K562 (cell line): Measurements from ENCODE around the gene SHC1. TPM values are rescaled to one million over a fixed set of nuclear protein-coding genes. Genes with fewer than 3 reads are reported as not detected.

ENCODE experiments used
- ATAC-seq: fragments of 200-7000 bp; cut with Tn5 transposase; 3 replicates; pipeline ENCODE4 v1.9.1; 2020; ENCODE audit warnings: moderate library complexity
- BruUV-seq: library from RNA; stranded (reverse); fragments of 400-500 nt; replicated peaks from 2 replicates; lab custom pipeline; 2021; lab: Mats Ljungman, UMichigan
- CTCF ChIA-PET: fragments of 300-600 bp; formaldehyde crosslinking; extraction: SDS; loops from one replicate; lab custom pipeline; 2021; ENCODE audit warnings: low intra/inter-chr PET ratio; lab: Yijun Ruan, JAX
- POLR2A ChIA-PET: fragments of 300-600, 350-650 bp; sonication (Branson Sonifier 250); formaldehyde crosslinking; extraction: SDS; loops from one replicate; lab custom pipeline; 2021; ENCODE audit warnings: antibody characterized with exemption, inconsistent platforms; lab: Yijun Ruan, JAX
- DNase-seq, 4 experiments: peaks; one replicate each; pipeline versions ENCODE4 v3.0.0 to v3.0.0-alpha.2; 2011 to 2018; ENCODE audit warnings: low spot score in 3 of 4, mixed read lengths in 3 of 4; ENCODE audit errors: extremely low read depth in 1 of 4
- FAIRE-seq: peaks from 2 replicates; lab custom pipeline; 2011; peaks lifted over from hg19 to GRCh38; lab: Jason Lieb, UNC
- H2AFZ ChIP-seq: 2 replicates; pipeline ENCODE4 v1.6.0; 2011; ENCODE audit warnings: low read depth, low read length, control low read depth, inconsistent platforms
- H3K27ac ChIP-seq: fragments of 200-600 bp; 3 replicates; pipeline ENCODE4 v1.8.0; 2011; ENCODE audit warnings: low read depth, mild to moderate bottlenecking, control low read depth, inconsistent platforms, low read length, moderate library complexity, mixed read lengths; ENCODE audit errors: extremely low read depth
- H3K27me3 ChIP-seq, 2 experiments: fragments of 300-600 bp in 1 of 2; 2 replicates in 1 of 2; 3 replicates in 1 of 2; pipeline versions ENCODE4 v1.6.0 to v1.8.0; 2011; ENCODE audit warnings: inconsistent platforms in 2 of 2, low read length in 2 of 2, mild to moderate bottlenecking in 1 of 2, mixed read lengths in 1 of 2, moderate library complexity in 1 of 2; ENCODE audit not compliant: control insufficient read depth in 2 of 2, insufficient read depth in 2 of 2
- H3K36me3 ChIP-seq: fragments of 300-600 bp; 3 replicates; pipeline ENCODE4 v1.8.0; 2011; ENCODE audit warnings: mild to moderate bottlenecking, low read length, inconsistent platforms; ENCODE audit not compliant: control insufficient read depth, insufficient read depth
- H3K4me1 ChIP-seq, 2 experiments: fragments of 200-600 bp in 1 of 2; replicated peaks in 1 of 2; 2 replicates in 1 of 2; 3 replicates in 1 of 2; pipeline versions ENCODE4 v1.5.1 to v1.8.0; 2011; ENCODE audit warnings: inconsistent platforms in 2 of 2, low read length in 2 of 2, mild to moderate bottlenecking in 1 of 2, mixed read lengths in 1 of 2, moderate library complexity in 1 of 2; ENCODE audit not compliant: control insufficient read depth in 2 of 2, insufficient read depth in 2 of 2
- H3K4me2 ChIP-seq: 2 replicates; pipeline ENCODE4 v1.6.1; 2011; ENCODE audit warnings: low read length, control low read depth, inconsistent platforms, mixed read lengths; ENCODE audit not compliant: insufficient read depth
- H3K4me3 ChIP-seq: fragments of 200-600 bp; sonication (generic), shearing (Covaris generic); 2 replicates; pipeline ENCODE4 v1.5.1; 2016; ENCODE audit warnings: control low read depth, inconsistent platforms
- H3K79me2 ChIP-seq: fragments of 200-600 bp; 3 replicates; pipeline ENCODE4 v1.8.0; 2011; ENCODE audit warnings: low read length, inconsistent platforms; ENCODE audit not compliant: control insufficient read depth, insufficient read depth
- H3K9ac ChIP-seq, 2 experiments: 2 replicates each; pipeline versions ENCODE4 v1.6.0 to v1.6.1; 2011; ENCODE audit warnings: low read depth in 2 of 2, low read length in 2 of 2, control low read depth in 1 of 2, inconsistent platforms in 1 of 2, mild to moderate bottlenecking in 1 of 2, mixed read lengths in 1 of 2; ENCODE audit not compliant: insufficient read depth in 1 of 2
- H3K9me1 ChIP-seq: one replicate; pipeline ENCODE4 v1.6.0; 2011; ENCODE audit warnings: inconsistent platforms, mild to moderate bottlenecking, low read length, moderate library complexity; ENCODE audit not compliant: control insufficient read depth, insufficient read depth
- H3K9me3 ChIP-seq: replicated peaks from 2 replicates; pipeline ENCODE4 v1.5.1; 2011; ENCODE audit warnings: low read depth, low read length, inconsistent platforms; ENCODE audit not compliant: control insufficient read depth, insufficient read depth
- H4K20me1 ChIP-seq: replicated peaks from 2 replicates; pipeline ENCODE4 v1.6.1; 2011; ENCODE audit warnings: low read length, inconsistent platforms, mixed read lengths; ENCODE audit not compliant: control insufficient read depth, insufficient read depth
- ATF4 ChIP-seq: fragments of 450-650 bp; formaldehyde crosslinking; IDR thresholded peaks from 2 replicates; pipeline ENCODE4 v1.4.0; 2022; ENCODE audit warnings: mild to moderate bottlenecking, moderate library complexity
- CHD1 ChIP-seq: fragments of 200-600 bp; sonication (generic); IDR thresholded peaks from one replicate; pipeline ENCODE4 v1.6.1; 2012; ENCODE audit warnings: mild to moderate bottlenecking, moderate library complexity, low read length, inconsistent platforms
- GABPA ChIP-seq: fragments of 200-800 bp; sonication (Bioruptor generic); conservative IDR thresholded peaks from 2 replicates; pipeline ENCODE4 v1.6.1; 2016; ENCODE audit warnings: low read depth, missing genetic modification characterization, missing compliant biosample characterization
- HNRNPL ChIP-seq: fragments of 200-400 bp; formaldehyde crosslinking; IDR thresholded peaks from 2 replicates; pipeline ENCODE4 v1.6.1; 2017; ENCODE audit warnings: low read depth, mild to moderate bottlenecking, low read length
- SIN3B ChIP-seq: fragments of 450-650 bp; IDR thresholded peaks from 2 replicates; pipeline ENCODE4 v1.6.1; 2017; ENCODE audit warnings: low read depth, mild to moderate bottlenecking, moderate library complexity
- TCF15 ChIP-seq: fragments of 250-450 bp; sonication (Bioruptor Pico); IDR thresholded peaks from 2 replicates; pipeline ENCODE4 v1.8.0; 2022; ENCODE audit warnings: moderate library complexity, mild to moderate bottlenecking, inconsistent platforms
- ZNF197 ChIP-seq: fragments of 200-800 bp; sonication (Bioruptor generic); IDR thresholded peaks from 2 replicates; pipeline ENCODE4 v1.6.1; 2016; ENCODE audit warnings: low read depth, missing genetic modification characterization, missing compliant biosample characterization
- ZNF77 ChIP-seq: fragments of 250-450 bp; sonication (Bioruptor Pico); IDR thresholded peaks from 2 replicates; pipeline ENCODE4 v1.5.0; 2020
- WGBS: fragments of 100-300 bp; shearing (Covaris generic); methylation state at CpG from one replicate; pipeline ENCODE4 v1.1.6; 2016; ENCODE audit warnings: low coverage, mixed read lengths; ENCODE audit not compliant: insufficient coverage; ENCODE audit errors: missing lambda C conversion rate; 5-methylcytosine and 5-hydroxymethylcytosine counted together
- in situ Hi-C: fragments of 300-500 bp; cut with MboI; formaldehyde crosslinking; loops from 4 replicates; pipeline ENCODE4 v1.15.0; 2018; ENCODE audit warnings: inconsistent platforms, mixed read lengths
- intact Hi-C: fragments of 100-400 bp; cut with micrococcal nuclease; formaldehyde crosslinking; loops from 2 replicates; pipeline ENCODE4 v1.14.2; 2022
- polyA plus RNA-seq, 8 experiments: library from polyadenylated mRNA; depleted of rRNA in 4 of 8; stranded (reverse) in 5 of 8; unstranded in 3 of 8; fragments of >200 nt; fragmentation: Nextera tagmentation in 2 of 8; fragmentation: Illumina TruSeq in 1 of 8; extraction: Ambion mirVana in 2 of 8; extraction: Trizol in 1 of 8; gene quantifications; 2 replicates each; pipeline versions ENCODE4 v1.2.1 to v1.2.3, GENCODE V29; 2011 to 2014; ENCODE audit warnings: inconsistent platforms in 1 of 8, missing spikeins in 1 of 8
- total RNA-seq, 7 experiments: library from RNA; depleted of rRNA in 6 of 7; stranded (reverse); fragments of >200 nt in 6 of 7; fragmentation: Illumina TruSeq in 2 of 7; extraction: Trizol in 2 of 7; gene quantifications; 2 replicates each; pipeline versions ENCODE4 v1.2.1 to v1.2.3, GENCODE V29; 2011 to 2021; ENCODE audit warnings: low replicate concordance in 1 of 7
- TF ChIP-seq, protein P1 (sequence below): fragments of 250-450 bp; sonication (Bioruptor Pico); IDR thresholded peaks from 2 replicates; pipeline ENCODE4 v1.4.0; 2020; ENCODE audit warnings: mild to moderate bottlenecking

Gene SHC1
- total and polyA plus RNA-seq, 9 of the 15 experiments (the other 6 are each of a cell fraction or from before 2014, with no cell fraction given), result 4.1 to 113 (median 51.9) TPM

- no peaks in the 10 kb centered on the region for H3K9me1 ChIP-seq
- ChIA-PET CTCF (interaction anchor here (0.7 to 1.6 kb wide), 4 partner anchors 17 to 1489 kb away, joined by 3 to 6 read pairs (median 5); partner anchors contain the start of gene PYGO2), POLR2A (interaction anchor here (0.6 to 8.2 kb wide), 12 partner anchors 11 to 1073 kb away, joined by 3 to 80 read pairs (median 4); partner anchors contain the start of genes FLAD1 and SHC1)
- H4K20me1 ChIP-seq, result no peaks in the 10 kb centered on the region
- intact Hi-C loops, result loop anchor here (2.0 to 5.0 kb wide), 4 partner anchors 40 to 443 kb away; partner anchors contain the start of genes EFNA3, PYGO2 and UBE2Q1
- H3K36me3 ChIP-seq, result peaks cover 11% of the 10 kb centered on the region; the same call in 2 of the 3 replicates
- no TSS peak for BruUV-seq
- H3K27me3 ChIP-seq, result no peaks in the 10 kb centered on the region
- H3K27ac ChIP-seq, result peak overlapping the region; percentile 97
- no peak for ATAC-seq
- no peak for DNase-seq
- no peak for FAIRE-seq
- peak overlapping the region; percentile 98 for H3K4me2 ChIP-seq
- in situ Hi-C loops, result no loop called here
- WGBS, result 6% methylated on average over 3 of the region's 13 CpGs
- peak overlapping the region; percentile 90 to 96 for H3K9ac ChIP-seq
- H3K79me2 ChIP-seq, result peaks cover 35% of the 10 kb centered on the region
- no peaks in the 10 kb centered on the region for H3K9me3 ChIP-seq
- peak overlapping the region; percentile 18; the same call in 1 of the 2 replicates for H2AFZ ChIP-seq
- peak overlapping the region; percentile 71 for H3K4me3 ChIP-seq
- H3K4me1 ChIP-seq, result peaks cover 32 to 60% of the 10 kb centered on the region in 2 experiments
- TF ChIP-seq HNRNPL (peak; percentile 70; the same call in 1 of the 2 replicates), ZNF77 (no peak), ZNF197 (CRISPR knock-in tag) (peak; percentile 5; the same call in 1 of the 2 replicates), CHD1 (peak; percentile 67), SIN3B (no peak), GABPA (0 out of 2 replicates have a peak, but pooled peaks have one; percentile 2), TCF15 (CRISPR knock-in tag) (no peak), ATF4 (CRISPR knock-in tag) (peak; percentile 48; the same call in 1 of the 2 replicates)
- TF ChIP-seq, protein P1, sequence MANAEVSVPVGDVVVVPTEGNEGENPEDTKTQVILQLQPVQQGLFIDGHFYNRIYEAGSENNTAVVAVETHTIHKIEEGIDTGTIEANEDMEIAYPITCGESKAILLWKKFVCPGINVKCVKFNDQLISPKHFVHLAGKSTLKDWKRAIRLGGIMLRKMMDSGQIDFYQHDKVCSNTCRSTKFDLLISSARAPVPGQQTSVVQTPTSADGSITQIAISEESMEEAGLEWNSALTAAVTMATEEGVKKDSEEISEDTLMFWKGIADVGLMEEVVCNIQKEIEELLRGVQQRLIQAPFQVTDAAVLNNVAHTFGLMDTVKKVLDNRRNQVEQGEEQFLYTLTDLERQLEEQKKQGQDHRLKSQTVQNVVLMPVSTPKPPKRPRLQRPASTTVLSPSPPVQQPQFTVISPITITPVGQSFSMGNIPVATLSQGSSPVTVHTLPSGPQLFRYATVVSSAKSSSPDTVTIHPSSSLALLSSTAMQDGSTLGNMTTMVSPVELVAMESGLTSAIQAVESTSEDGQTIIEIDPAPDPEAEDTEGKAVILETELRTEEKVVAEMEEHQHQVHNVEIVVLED (CRISPR knock-in tag), result no peak
These were observed 29.8 kb upstream of the SHC1 start for GRCh38 chr1:155000411-155000725.
